ENCODE data around the gene OR5H14.

OR5H14 gene

DNA sequence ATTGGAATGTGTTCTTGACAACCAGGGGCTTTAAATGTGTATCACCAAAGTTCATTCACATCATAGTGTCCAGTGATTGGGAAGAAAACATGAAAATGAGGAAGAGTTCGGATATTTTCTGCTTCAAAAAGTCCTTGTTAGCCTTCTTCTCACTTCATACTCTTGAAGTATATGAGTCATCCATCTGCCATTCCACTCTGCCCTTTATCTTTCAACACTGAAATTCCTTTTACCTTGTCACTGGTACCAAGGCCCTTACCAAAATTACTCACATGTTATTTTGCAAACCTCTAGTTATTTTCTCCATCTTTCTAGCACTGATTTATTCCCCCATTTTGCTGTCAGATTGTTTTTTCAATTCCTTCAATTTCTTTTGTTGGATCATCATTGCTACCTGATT, 51.7 kb downstream of the OR5H14 start:
- DNase-seq (ENCODE audit: low read depth), result no peak
